ENCODE measurements around the gene JARID2. TPM values are rescaled to one million over a fixed set of nuclear protein-coding genes. Genes with fewer than 3 reads are reported as not detected.

Gene JARID2
- polyA plus RNA-seq, 1 donor from 2014 or later, result 25.5 TPM

- Histone ChIP-seq H3K27ac (ENCODE audit: low read length) (no peak overlapping the region), H3K79me2 (replicated peaks; ENCODE audit: insufficient read depth, low read length) (peaks cover 95% of the 10 kb centered on the region), H3F3A (ENCODE audit: insufficient read depth, low read length, poor library complexity, severe bottlenecking) (no peaks in the 10 kb centered on the region), H3K9me3 (ENCODE audit: low read length) (no peaks in the 10 kb centered on the region), H3K4me2 (ENCODE audit: low read length) (no peak overlapping the region), H2AFZ (ENCODE audit: low read depth, low read length) (no peak overlapping the region), H3K4me3 (ENCODE audit: low read length) (no peak overlapping the region), H3K9me2 (ENCODE audit: insufficient read depth, low read length) (no peaks in the 10 kb centered on the region), H3K36me3 (ENCODE audit: insufficient read depth, low read length) (no peaks in the 10 kb centered on the region), H3K27me3 (ENCODE audit: insufficient read depth, low read depth, low read length) (no peaks in the 10 kb centered on the region), H4K20me1 (ENCODE audit: insufficient read depth) (no peaks in the 10 kb centered on the region), H3K9ac (ENCODE audit: low read length) (no peak overlapping the region)
- TF ChIP-seq RAD21 (conservative IDR thresholded peaks at IDR 0.05) (no peak), SMC3 (conservative IDR thresholded peaks at IDR 0.05; ENCODE audit: poor library complexity) (no peak), EP300 (conservative IDR thresholded peaks at IDR 0.05; ENCODE audit: poor library complexity, severe bottlenecking) (no peak)
Measured at GRCh38 chr6:15254070-15254975, 8.5 kb downstream of the JARID2 start.

GRCh38 chr6:15255481-15255880, 9.6 kb downstream of the JARID2 start:
- Histone ChIP-seq H3K36me3 (ENCODE audit: insufficient read depth, low read length) (no peaks in the 10 kb centered on the region), H4K20me1 (ENCODE audit: insufficient read depth) (no peaks in the 10 kb centered on the region), H2AFZ (ENCODE audit: low read depth, low read length) (no peak overlapping the region), H3K27me3 (ENCODE audit: insufficient read depth, low read depth, low read length) (no peaks in the 10 kb centered on the region), H3F3A (ENCODE audit: insufficient read depth, low read length, poor library complexity, severe bottlenecking) (no peaks in the 10 kb centered on the region), H3K9me2 (ENCODE audit: insufficient read depth, low read length) (no peaks in the 10 kb centered on the region), H3K79me2 (replicated peaks; ENCODE audit: insufficient read depth, low read length) (peaks cover 95% of the 10 kb centered on the region), H3K9me3 (ENCODE audit: low read length) (no peaks in the 10 kb centered on the region), H3K4me3 (ENCODE audit: low read length) (no peak overlapping the region), H3K4me2 (ENCODE audit: low read length) (no peak overlapping the region), H3K9ac (ENCODE audit: low read length) (no peak overlapping the region), H3K27ac (ENCODE audit: low read length) (no peak overlapping the region)
- TF ChIP-seq RAD21 (conservative IDR thresholded peaks at IDR 0.05) (no peak), EP300 (conservative IDR thresholded peaks at IDR 0.05; ENCODE audit: poor library complexity, severe bottlenecking) (no peak), REST (IDR thresholded peaks at IDR 0.05; ENCODE audit: borderline replicate concordance) (no peak), EZH2 (IDR thresholded peaks at IDR 0.05; ENCODE audit: borderline replicate concordance, insufficient read depth, low read length, poor library complexity, severe bottlenecking) (no peak), CTCF (IDR thresholded peaks at IDR 0.05; ENCODE audit: poor library complexity, severe bottlenecking) (no peak), POLR2AphosphoS5 (IDR thresholded peaks at IDR 0.05) (no peak), SMC3 (conservative IDR thresholded peaks at IDR 0.05; ENCODE audit: poor library complexity) (no peak), TAF1 (IDR thresholded peaks at IDR 0.05; ENCODE audit: low read depth) (no peak), MXI1 (conservative IDR thresholded peaks at IDR 0.05; ENCODE audit: poor library complexity, severe bottlenecking) (no peak)
